HS-27A (cell line): ENCODE results near the gene DUSP2.

Source experiments
- DNase-seq: peaks from one replicate; pipeline ENCODE4 v3.0.0-alpha.2; 2012; ENCODE audit warnings: low read depth, missing footprints

DUSP2 gene

GRCh38 chr2:96102596-96103186, 42.5 kb downstream of the DUSP2 start:
- DNase-seq: no peak

GRCh38 chr2:96100893-96101304, 44.3 kb downstream of the DUSP2 start:
- DNase-seq: no peak

GRCh38 chr2:96099861-96100798, 45.1 kb downstream of the DUSP2 start:
- DNase-seq: no peak

- no peak for DNase-seq
Observed at GRCh38 chr2:96098900-96099590, 46.2 kb downstream of the DUSP2 start.

GRCh38 chr2:96097951-96098823, 47.1 kb downstream of the DUSP2 start:
- no peak for DNase-seq

- DNase-seq: no peak
Observed at GRCh38 chr2:96097441-96097840, 47.8 kb downstream of the DUSP2 start.

- no peak for DNase-seq
Observed at GRCh38 chr2:96095116-96095636, 50.1 kb downstream of the DUSP2 start.

GRCh38 chr2:96093528-96093927, 51.7 kb downstream of the DUSP2 start:
- DNase-seq: no peak
